K562 (cell line): ENCODE results near the gene CST6. TPM values are rescaled to one million over a fixed set of nuclear protein-coding genes. Genes with fewer than 3 reads are reported as not detected.

ENCODE experiments used
- CBFA2T3 ChIP-seq: fragments of 450-650 bp; IDR thresholded peaks from 2 replicates; pipeline ENCODE4 v1.6.1; 2017
- CEBPG ChIP-seq, 3 experiments: fragments of 200-800 bp in 1 of 3; sonication (Bioruptor generic) in 1 of 3; sonication (generic) in 1 of 3; formaldehyde crosslinking in 1 of 3; IDR thresholded peaks in 2 of 3; conservative IDR thresholded peaks in 1 of 3; 2 replicates each; pipeline versions ENCODE4 v1.6.1 to v1.8.0; 2016 to 2022; ENCODE audit warnings: missing compliant biosample characterization in 2 of 3, missing genetic modification characterization in 2 of 3, mild to moderate bottlenecking in 1 of 3, missing genetic modification reagents in 1 of 3
- EZH2 ChIP-seq: IDR thresholded peaks from 2 replicates; pipeline ENCODE4 v1.6.1; 2012; ENCODE audit warnings: low read depth, mild to moderate bottlenecking, inconsistent platforms, low read length, borderline replicate concordance
- LCOR ChIP-seq: sonication (generic); formaldehyde crosslinking; IDR thresholded peaks from 2 replicates; pipeline ENCODE4 v1.8.0; 2022; ENCODE audit warnings: mild to moderate bottlenecking, missing genetic modification reagents
- NCOR1 ChIP-seq: fragments of 450-650 bp; IDR thresholded peaks from 2 replicates; pipeline ENCODE4 v1.6.1; 2016; ENCODE audit warnings: mild to moderate bottlenecking, moderate library complexity
- PHF21A ChIP-seq: fragments of 450-650 bp; IDR thresholded peaks from 2 replicates; pipeline ENCODE4 v1.6.1; 2017; ENCODE audit warnings: low read depth, borderline replicate concordance
- PHF8 ChIP-seq: fragments of 200-600 bp; sonication (generic); IDR thresholded peaks from 2 replicates; pipeline ENCODE4 v1.6.1; 2012; ENCODE audit warnings: mixed run types, mild to moderate bottlenecking, inconsistent platforms, low read length, moderate library complexity, borderline replicate concordance
- SMAD2 ChIP-seq: fragments of 150-350 bp; IDR thresholded peaks from 2 replicates; pipeline ENCODE4 v1.6.1; 2014; ENCODE audit warnings: low read depth, mild to moderate bottlenecking, low read length
- TCF7L2 ChIP-seq: fragments of 150-350 bp; IDR thresholded peaks from 2 replicates; pipeline ENCODE4 v1.6.1; 2016; ENCODE audit warnings: low read depth, mild to moderate bottlenecking, low read length, moderate library complexity
- TRIM25 ChIP-seq: fragments of 450-650 bp; IDR thresholded peaks from 2 replicates; pipeline ENCODE4 v1.7.0; 2016; ENCODE audit warnings: borderline replicate concordance
- WHSC1 ChIP-seq: IDR thresholded peaks from one replicate; pipeline ENCODE4 v1.6.1; 2012; ENCODE audit warnings: low read length, control low read depth, inconsistent platforms
- ZBTB7A ChIP-seq: IDR thresholded peaks from 2 replicates; pipeline ENCODE4 v1.6.1; 2011; ENCODE audit warnings: low read depth, mild to moderate bottlenecking, low read length, moderate library complexity, borderline replicate concordance; ENCODE audit not compliant: control insufficient read depth
- ZHX1 ChIP-seq: fragments of 150-350 bp; conservative IDR thresholded peaks from 2 replicates; pipeline ENCODE4 v1.6.1; 2014; ENCODE audit warnings: low read length
- ZNF23 ChIP-seq: fragments of 250-450 bp; sonication (Bioruptor Pico); IDR thresholded peaks from 2 replicates; pipeline ENCODE4 v1.4.0; 2020; ENCODE audit warnings: mild to moderate bottlenecking
- ZNF766 ChIP-seq: fragments of 200-800 bp; sonication (Bioruptor generic); conservative IDR thresholded peaks from 2 replicates; pipeline ENCODE4 v1.6.1; 2016; ENCODE audit warnings: missing genetic modification characterization, missing compliant biosample characterization
- polyA plus RNA-seq, 8 experiments: library from polyadenylated mRNA; depleted of rRNA in 4 of 8; stranded (reverse) in 5 of 8; unstranded in 3 of 8; fragments of >200 nt; fragmentation: Nextera tagmentation in 2 of 8; fragmentation: Illumina TruSeq in 1 of 8; extraction: Ambion mirVana in 2 of 8; extraction: Trizol in 1 of 8; gene quantifications; 2 replicates each; pipeline versions ENCODE4 v1.2.1 to v1.2.3, GENCODE V29; 2011 to 2014; ENCODE audit warnings: inconsistent platforms in 1 of 8, missing spikeins in 1 of 8
- total RNA-seq, 7 experiments: library from RNA; depleted of rRNA in 6 of 7; stranded (reverse); fragments of >200 nt in 6 of 7; fragmentation: Illumina TruSeq in 2 of 7; extraction: Trizol in 2 of 7; gene quantifications; 2 replicates each; pipeline versions ENCODE4 v1.2.1 to v1.2.3, GENCODE V29; 2011 to 2021; ENCODE audit warnings: low replicate concordance in 1 of 7
- TF ChIP-seq, protein P1 (sequence below): fragments of 200-800 bp; sonication (Bioruptor generic); IDR thresholded peaks from 2 replicates; pipeline ENCODE4 v1.6.1; 2016; ENCODE audit warnings: missing genetic modification characterization, missing compliant biosample characterization
- TF ChIP-seq, protein P2 (sequence below): fragments of 250-450 bp; sonication (Bioruptor Pico); IDR thresholded peaks from 2 replicates; pipeline ENCODE4 v1.4.0; 2020; ENCODE audit warnings: mild to moderate bottlenecking

CST6 gene
- total and polyA plus RNA-seq, 9 of the 15 experiments (the other 6 are each of a cell fraction or from before 2014, with no cell fraction given): not detected

DNA sequence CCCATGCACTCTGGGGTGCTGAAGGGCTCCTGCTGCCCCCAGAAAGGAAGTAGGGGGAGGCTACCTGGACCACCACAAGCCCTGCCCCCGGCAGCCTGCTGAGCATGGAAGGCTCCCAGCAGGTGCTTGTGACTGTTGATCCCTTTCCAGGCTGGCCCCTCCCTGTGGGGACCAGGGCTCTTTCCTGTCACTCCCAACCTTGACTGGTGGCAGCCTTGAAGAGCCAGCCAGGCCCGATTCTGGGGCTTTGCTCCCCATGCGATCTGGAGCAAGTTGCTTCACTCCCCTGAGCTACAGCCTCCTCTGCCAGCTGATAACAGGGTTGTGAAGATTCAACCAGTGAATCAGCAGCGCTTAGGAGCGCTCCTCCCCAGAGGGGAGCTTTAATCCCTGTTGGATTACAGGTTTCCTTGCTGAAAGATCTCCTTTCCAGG lies 4.6 kb upstream of the CST6 start (continued):
- TF ChIP-seq NCOR1 (no peak), EZH2 (no peak), ZNF23 (CRISPR knock-in tag) (no peak), TCF7L2 (no peak), CBFA2T3 (0 out of 2 replicates have a peak, but pooled peaks have one; percentile 18), PHF8 (no peak), ZNF766 (no peak), WHSC1 (no peak), TRIM25 (no peak), PHF21A (0 out of 2 replicates have a peak, but pooled peaks have one; percentile 17), CEBPG (CRISPR knock-in tag; IDR thresholded peaks at IDR 0.05) (peak; percentile 66), CEBPG (tag; conservative IDR thresholded peaks at IDR 0.05 in 1 of 2, IDR thresholded peaks at IDR 0.05 in 1 of 2) (peak in 1 of 2 experiments; percentile 66; a peak in 2 of 4 replicates), LCOR (CRISPR knock-in tag) (0 out of 2 replicates have a peak, but pooled peaks have one; percentile 43), SMAD2 (no peak), ZBTB7A (no peak), ZHX1 (no peak)
- TF ChIP-seq, protein P1, sequence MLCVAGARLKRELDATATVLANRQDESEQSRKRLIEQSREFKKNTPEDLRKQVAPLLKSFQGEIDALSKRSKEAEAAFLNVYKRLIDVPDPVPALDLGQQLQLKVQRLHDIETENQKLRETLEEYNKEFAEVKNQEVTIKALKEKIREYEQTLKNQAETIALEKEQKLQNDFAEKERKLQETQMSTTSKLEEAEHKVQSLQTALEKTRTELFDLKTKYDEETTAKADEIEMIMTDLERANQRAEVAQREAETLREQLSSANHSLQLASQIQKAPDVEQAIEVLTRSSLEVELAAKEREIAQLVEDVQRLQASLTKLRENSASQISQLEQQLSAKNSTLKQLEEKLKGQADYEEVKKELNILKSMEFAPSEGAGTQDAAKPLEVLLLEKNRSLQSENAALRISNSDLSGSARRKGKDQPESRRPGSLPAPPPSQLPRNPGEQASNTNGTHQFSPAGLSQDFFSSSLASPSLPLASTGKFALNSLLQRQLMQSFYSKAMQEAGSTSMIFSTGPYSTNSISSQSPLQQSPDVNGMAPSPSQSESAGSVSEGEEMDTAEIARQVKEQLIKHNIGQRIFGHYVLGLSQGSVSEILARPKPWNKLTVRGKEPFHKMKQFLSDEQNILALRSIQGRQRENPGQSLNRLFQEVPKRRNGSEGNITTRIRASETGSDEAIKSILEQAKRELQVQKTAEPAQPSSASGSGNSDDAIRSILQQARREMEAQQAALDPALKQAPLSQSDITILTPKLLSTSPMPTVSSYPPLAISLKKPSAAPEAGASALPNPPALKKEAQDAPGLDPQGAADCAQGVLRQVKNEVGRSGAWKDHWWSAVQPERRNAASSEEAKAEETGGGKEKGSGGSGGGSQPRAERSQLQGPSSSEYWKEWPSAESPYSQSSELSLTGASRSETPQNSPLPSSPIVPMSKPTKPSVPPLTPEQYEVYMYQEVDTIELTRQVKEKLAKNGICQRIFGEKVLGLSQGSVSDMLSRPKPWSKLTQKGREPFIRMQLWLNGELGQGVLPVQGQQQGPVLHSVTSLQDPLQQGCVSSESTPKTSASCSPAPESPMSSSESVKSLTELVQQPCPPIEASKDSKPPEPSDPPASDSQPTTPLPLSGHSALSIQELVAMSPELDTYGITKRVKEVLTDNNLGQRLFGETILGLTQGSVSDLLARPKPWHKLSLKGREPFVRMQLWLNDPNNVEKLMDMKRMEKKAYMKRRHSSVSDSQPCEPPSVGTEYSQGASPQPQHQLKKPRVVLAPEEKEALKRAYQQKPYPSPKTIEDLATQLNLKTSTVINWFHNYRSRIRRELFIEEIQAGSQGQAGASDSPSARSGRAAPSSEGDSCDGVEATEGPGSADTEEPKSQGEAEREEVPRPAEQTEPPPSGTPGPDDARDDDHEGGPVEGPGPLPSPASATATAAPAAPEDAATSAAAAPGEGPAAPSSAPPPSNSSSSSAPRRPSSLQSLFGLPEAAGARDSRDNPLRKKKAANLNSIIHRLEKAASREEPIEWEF: no peak
- TF ChIP-seq, protein P2, sequence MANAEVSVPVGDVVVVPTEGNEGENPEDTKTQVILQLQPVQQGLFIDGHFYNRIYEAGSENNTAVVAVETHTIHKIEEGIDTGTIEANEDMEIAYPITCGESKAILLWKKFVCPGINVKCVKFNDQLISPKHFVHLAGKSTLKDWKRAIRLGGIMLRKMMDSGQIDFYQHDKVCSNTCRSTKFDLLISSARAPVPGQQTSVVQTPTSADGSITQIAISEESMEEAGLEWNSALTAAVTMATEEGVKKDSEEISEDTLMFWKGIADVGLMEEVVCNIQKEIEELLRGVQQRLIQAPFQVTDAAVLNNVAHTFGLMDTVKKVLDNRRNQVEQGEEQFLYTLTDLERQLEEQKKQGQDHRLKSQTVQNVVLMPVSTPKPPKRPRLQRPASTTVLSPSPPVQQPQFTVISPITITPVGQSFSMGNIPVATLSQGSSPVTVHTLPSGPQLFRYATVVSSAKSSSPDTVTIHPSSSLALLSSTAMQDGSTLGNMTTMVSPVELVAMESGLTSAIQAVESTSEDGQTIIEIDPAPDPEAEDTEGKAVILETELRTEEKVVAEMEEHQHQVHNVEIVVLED (CRISPR knock-in tag): no peak
